ENCODE data around the gene KNSTRN.

DNA sequence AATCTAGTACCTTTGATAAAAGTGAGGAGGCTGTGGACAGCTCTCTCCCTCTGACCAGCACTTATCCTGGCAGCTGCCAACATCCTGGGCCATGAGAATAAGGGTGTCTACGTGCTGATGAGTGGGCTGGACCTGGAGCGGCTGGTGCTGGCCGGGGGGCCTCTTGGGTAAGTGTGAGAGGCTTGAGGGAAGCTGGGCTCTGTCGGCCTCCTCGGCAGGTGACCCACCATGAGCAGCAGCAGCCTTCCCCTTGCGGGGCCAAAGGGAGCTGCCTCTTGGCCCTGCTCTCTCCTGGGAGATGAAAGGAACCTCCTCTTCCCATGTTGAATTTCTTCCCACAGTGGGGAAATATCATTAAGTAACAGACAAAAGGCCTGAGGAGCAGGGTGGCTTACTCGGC lies 32.3 kb downstream of the KNSTRN start:
- TF ChIP-seq MAZ (IDR thresholded peaks at IDR 0.05; ENCODE audit: borderline replicate concordance, low read depth, low read length) (no peak), POLR2A (IDR thresholded peaks at IDR 0.05; ENCODE audit: low read depth, low read length) (no peak), RCOR1 (IDR thresholded peaks at IDR 0.05; ENCODE audit: insufficient replicate concordance, low read length) (no peak), FOS (IDR thresholded peaks at IDR 0.05; ENCODE audit: low read depth, low read length) (no peak), CEBPB (IDR thresholded peaks at IDR 0.05; ENCODE audit: low read depth, low read length) (no peak), SMC3 (IDR thresholded peaks at IDR 0.05; ENCODE audit: low read depth, low read length) (no peak), MAFK (IDR thresholded peaks at IDR 0.05; ENCODE audit: low read depth, low read length) (no peak), RFX5 (IDR thresholded peaks at IDR 0.05; ENCODE audit: low read depth, low read length) (no peak), RAD21 (IDR thresholded peaks at IDR 0.05; ENCODE audit: low read length) (no peak), MXI1 (IDR thresholded peaks at IDR 0.05; ENCODE audit: borderline replicate concordance, low read depth, low read length) (no peak), BHLHE40 (IDR thresholded peaks at IDR 0.05; ENCODE audit: low read depth, low read length) (no peak), NFE2L2 (IDR thresholded peaks at IDR 0.05; ENCODE audit: low read depth, low read length) (no peak)
- TF ChIP-seq, protein P1, sequence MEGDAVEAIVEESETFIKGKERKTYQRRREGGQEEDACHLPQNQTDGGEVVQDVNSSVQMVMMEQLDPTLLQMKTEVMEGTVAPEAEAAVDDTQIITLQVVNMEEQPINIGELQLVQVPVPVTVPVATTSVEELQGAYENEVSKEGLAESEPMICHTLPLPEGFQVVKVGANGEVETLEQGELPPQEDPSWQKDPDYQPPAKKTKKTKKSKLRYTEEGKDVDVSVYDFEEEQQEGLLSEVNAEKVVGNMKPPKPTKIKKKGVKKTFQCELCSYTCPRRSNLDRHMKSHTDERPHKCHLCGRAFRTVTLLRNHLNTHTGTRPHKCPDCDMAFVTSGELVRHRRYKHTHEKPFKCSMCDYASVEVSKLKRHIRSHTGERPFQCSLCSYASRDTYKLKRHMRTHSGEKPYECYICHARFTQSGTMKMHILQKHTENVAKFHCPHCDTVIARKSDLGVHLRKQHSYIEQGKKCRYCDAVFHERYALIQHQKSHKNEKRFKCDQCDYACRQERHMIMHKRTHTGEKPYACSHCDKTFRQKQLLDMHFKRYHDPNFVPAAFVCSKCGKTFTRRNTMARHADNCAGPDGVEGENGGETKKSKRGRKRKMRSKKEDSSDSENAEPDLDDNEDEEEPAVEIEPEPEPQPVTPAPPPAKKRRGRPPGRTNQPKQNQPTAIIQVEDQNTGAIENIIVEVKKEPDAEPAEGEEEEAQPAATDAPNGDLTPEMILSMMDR (conservative IDR thresholded peaks at IDR 0.05; ENCODE audit: low read depth, low read length) = no peak
- TF ChIP-seq, protein P2, sequence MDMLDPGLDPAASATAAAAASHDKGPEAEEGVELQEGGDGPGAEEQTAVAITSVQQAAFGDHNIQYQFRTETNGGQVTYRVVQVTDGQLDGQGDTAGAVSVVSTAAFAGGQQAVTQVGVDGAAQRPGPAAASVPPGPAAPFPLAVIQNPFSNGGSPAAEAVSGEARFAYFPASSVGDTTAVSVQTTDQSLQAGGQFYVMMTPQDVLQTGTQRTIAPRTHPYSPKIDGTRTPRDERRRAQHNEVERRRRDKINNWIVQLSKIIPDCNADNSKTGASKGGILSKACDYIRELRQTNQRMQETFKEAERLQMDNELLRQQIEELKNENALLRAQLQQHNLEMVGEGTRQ (IDR thresholded peaks at IDR 0.05; ENCODE audit: low read depth, low read length) = no peak
